Ovary (tissue), 9 donors: ENCODE data around the gene PKN3. TPM values are rescaled to one million over a fixed set of nuclear protein-coding genes. Genes with fewer than 3 reads are reported as not detected.
A peak's percentile ranks its signal among the peaks of the same experiment; 100 is the strongest.

ENCODE experiments used
- DNase-seq, 5 donors: peaks; one replicate each; pipeline ENCODE4 v3.0.0-alpha.2; 2019 to 2020
- H3K27ac ChIP-seq, 2 donors: fragments of 200-600 bp; one replicate each; pipeline versions ENCODE4 v1.5.1 to v1.8.0; 2019 to 2022
- H3K27me3 ChIP-seq: fragments of 200-600 bp; one replicate; pipeline ENCODE4 v1.8.0; 2022
- H3K36me3 ChIP-seq: fragments of 200-600 bp; sonication (generic); one replicate; pipeline ENCODE4 v1.5.1; 2019
- H3K4me1 ChIP-seq: one replicate; pipeline ENCODE4 v1.8.1; 2013; ENCODE audit warnings: mild to moderate bottlenecking, moderate library complexity; ENCODE audit not compliant: insufficient read depth
- H3K4me3 ChIP-seq: fragments of 200-600 bp; sonication (generic); one replicate; pipeline ENCODE4 v1.5.1; 2017
- H3K9me3 ChIP-seq, 2 donors: fragments of 200-600 bp in 1 of 2; sonication (generic) in 1 of 2; one replicate each; pipeline versions ENCODE4 v1.5.1 to v1.8.1; 2013 to 2019; ENCODE audit warnings: mild to moderate bottlenecking in 1 of 2, moderate library complexity in 1 of 2
- CTCF ChIP-seq, 3 donors: fragments of 450-650 bp in 2 of 3; fragments of 200-600 bp in 1 of 3; IDR thresholded peaks; one replicate each; pipeline versions ENCODE4 v1.5.1 to v1.8.0; 2016 to 2022; ENCODE audit warnings: antibody characterized with exemption in 3 of 3, mild to moderate bottlenecking in 1 of 3
- EP300 ChIP-seq: sonication (generic); formaldehyde crosslinking; IDR thresholded peaks from one replicate; pipeline ENCODE4 v1.6.1; 2017; ENCODE audit warnings: antibody characterized with exemption
- POLR2A ChIP-seq: fragments of 450-650 bp; IDR thresholded peaks from one replicate; pipeline ENCODE4 v1.6.1; 2017; ENCODE audit warnings: antibody characterized with exemption, mild to moderate bottlenecking, moderate library complexity
- WGBS, 3 donors: extraction: QIAGEN DNeasy Blood & Tissue Kit in 1 of 3; methylation state at CpG; one replicate each; pipeline versions ENCODE4 v1.1.5 to v1.1.7; 2013 to 2017; 5-methylcytosine and 5-hydroxymethylcytosine counted together
- intact Hi-C, 4 donors: fragments of 100-400 bp; cut with DNase I; formaldehyde crosslinking; loops; one replicate each; pipeline versions ENCODE4 v1.11.0 to v1.15.1; 2022 to 2023
- polyA plus RNA-seq, 2 donors: library from polyadenylated mRNA; stranded (reverse); fragments of 200-250 nt in 1 of 2; fragments of 350-450 nt in 1 of 2; fragmentation: Illumina TruSeq in 1 of 2; extraction: RNeasy Lipid Tissue Mini Kit (QIAGEN cat#74804) in 1 of 2; gene quantifications; one replicate each; pipeline ENCODE4 v1.2.3, GENCODE V29; 2013 to 2014
- total RNA-seq, 7 donors: library from RNA; depleted of rRNA in 2 of 7; stranded (reverse); fragments of >200 nt in 2 of 7; fragmentation: NEBNext Ultra II Directional in 3 of 7; extraction: Animal tissue kit (Norgen Biotek cat#: 25700) in 3 of 7; gene quantifications; one replicate each; pipeline versions ENCODE4 v1.1.0 to v1.2.4, GENCODE V29; 2016 to 2023
- donor health status: DM: no; HTN: no; CAD: no; lungs with moderate emphysema.
- donor health status: DM: no; HTN: no; CAD: no.
- donor health status: Bipolar disorder and iron deficiency.
- donor health status: DM: yes; HTN: yes; CAD: no.
- donor health status: DM: no; HTN: no; CAD: no.
- donor health status: DM: yes; HTN: yes; CAD: no.

PKN3 gene
- total and polyA plus RNA-seq, 9 donors, result 1.3 to 7.6 (median 4.2) TPM

DNA sequence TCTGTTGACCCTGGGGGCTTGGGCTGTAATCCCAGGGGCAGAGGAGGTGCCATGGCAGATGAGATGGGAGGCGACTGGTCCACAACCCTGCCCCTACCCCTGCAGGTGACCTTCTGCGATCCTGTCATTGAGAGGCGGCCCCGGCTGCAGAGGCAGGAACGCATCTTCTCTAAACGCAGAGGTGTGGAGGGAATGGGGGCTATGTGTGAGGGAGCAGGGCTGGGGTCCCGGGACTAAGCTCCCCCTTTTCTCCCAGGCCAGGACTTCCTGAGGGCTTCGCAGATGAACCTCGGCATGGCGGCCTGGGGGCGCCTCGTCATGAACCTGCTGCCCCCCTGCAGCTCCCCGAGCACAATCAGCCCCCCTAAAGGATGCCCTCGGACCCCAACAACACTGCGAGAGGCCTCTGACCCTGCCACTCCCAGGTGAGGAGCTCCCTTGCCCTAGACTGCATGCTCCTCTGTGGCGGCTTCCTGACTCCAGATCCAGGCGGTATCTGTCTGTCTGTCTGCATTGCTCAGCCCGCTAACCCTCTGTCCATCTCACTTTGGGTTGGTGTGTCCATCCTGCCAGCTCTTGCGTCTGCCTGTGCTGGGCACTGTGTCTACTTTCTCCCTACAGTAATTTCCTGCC is 11.8 kb downstream of the PKN3 start:
- WGBS, 3 donors, result 92 to 94% (median 92%) methylated on average over 19 of the region's 19 CpGs
- no peak overlapping the region for H3K27ac ChIP-seq
- H3K27me3 ChIP-seq, result no peaks in the 10 kb centered on the region
- H3K9me3 ChIP-seq, result no peaks in the 10 kb centered on the region
- TF ChIP-seq POLR2A (no peak), CTCF (IDR thresholded peaks at IDR 0.05) (no peak), EP300 (no peak)
- H3K4me3 ChIP-seq, result no peak overlapping the region
- intact Hi-C loops, result no loop called here
- H3K4me1 ChIP-seq, result no peaks in the 10 kb centered on the region
- no peaks in the 10 kb centered on the region for H3K36me3 ChIP-seq
- peak in 2 of 5 donors; percentile 8 to 25 for DNase-seq

DNA sequence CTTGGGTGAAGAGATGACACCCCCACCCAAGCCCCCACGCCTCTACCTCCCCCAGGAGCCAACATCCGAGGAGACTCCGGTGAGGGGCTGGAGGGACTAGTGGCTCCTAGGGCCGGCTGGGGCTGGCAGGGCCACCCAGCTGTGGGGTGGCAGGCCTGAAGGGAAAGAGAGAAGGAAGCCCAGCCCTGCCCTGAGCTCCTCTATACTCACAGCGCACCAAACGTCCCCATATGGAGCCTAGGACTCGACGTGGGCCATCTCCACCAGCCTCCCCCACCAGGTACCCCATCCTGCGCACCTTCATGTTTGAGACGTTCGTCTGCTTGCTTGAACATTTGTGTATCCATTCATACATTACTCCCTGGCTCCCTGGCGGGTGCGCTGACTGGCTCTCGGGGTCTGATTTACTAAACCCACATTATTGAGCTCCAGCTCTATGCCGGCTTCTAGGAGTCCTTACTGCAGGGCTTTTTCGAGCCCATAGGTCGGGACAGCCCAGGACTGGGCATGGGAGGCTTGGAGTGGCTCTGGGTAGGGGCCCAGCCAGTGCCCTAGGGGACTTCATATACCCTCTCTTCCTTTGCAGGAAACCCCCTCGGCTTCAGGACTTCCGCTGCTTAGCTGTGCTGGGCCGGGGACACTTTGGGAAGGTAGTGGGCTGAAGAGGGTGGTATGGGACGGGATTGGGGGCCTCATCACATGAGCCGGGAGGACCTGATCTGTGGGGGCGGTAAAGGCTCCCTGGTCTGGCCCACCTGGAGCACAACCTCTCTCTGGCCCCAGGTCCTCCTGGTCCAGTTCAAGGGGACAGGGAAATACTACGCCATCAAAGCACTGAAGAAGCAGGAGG is 12.5 kb downstream of the PKN3 start:
- intact Hi-C loops, result no loop called here
- DNase-seq, result peak in 2 of 5 donors; percentile 7 to 23
- no peak for TF ChIP-seq EP300
- no peak for TF ChIP-seq POLR2A
- TF ChIP-seq CTCF (IDR thresholded peaks at IDR 0.05), result no peak
- Histone ChIP-seq H3K36me3 (no peaks in the 10 kb centered on the region), H3K27ac (no peak overlapping the region), H3K4me3 (no peak overlapping the region), H3K27me3 (no peaks in the 10 kb centered on the region), H3K9me3 (no peaks in the 10 kb centered on the region), H3K4me1 (no peaks in the 10 kb centered on the region)
- 85 to 87% (median 86%) methylated on average over 24 of the region's 24 CpGs for WGBS, 3 donors

DNA sequence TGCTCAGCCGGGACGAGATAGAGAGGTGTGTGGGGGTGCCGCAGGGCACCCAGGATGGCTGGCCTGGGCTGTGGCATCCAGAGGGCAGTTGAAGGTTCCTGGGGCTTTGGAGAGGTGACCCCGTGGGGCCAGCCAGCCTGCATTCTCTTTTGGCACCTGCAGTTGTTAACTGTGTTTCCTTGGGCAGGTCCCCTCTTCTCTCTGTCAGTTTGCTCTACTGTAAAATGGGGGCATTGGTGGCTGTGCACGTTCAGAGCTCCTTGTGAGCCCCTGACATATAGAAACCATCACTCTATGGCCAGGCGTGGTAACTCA is 13.1 kb downstream of the PKN3 start:
- whole genome bisulfite sequencing, 3 donors, result 81 to 89% (median 82%) methylated on average over 6 of the region's 6 CpGs
- no peak for TF ChIP-seq POLR2A
- no peak for TF ChIP-seq CTCF (IDR thresholded peaks at IDR 0.05)
- no peak for TF ChIP-seq EP300
- peak in 1 of 5 donors; percentile 17 for DNase-seq

GRCh38 chr9:128716581-128717254 is 14.4 kb downstream of the PKN3 start:
- 91 to 92% (median 91%) methylated on average over 7 of the region's 7 CpGs for WGBS, 3 donors
- H3K27me3 ChIP-seq, result no peaks in the 10 kb centered on the region
- H3K4me3 ChIP-seq, result no peak overlapping the region
- H3K4me1 ChIP-seq, result no peaks in the 10 kb centered on the region
- no peaks in the 10 kb centered on the region for H3K36me3 ChIP-seq
- TF ChIP-seq POLR2A (no peak), CTCF (IDR thresholded peaks at IDR 0.05) (no peak), EP300 (no peak)
- no peaks in the 10 kb centered on the region for H3K9me3 ChIP-seq
- no peak overlapping the region for H3K27ac ChIP-seq
- peak in 1 of 5 donors; percentile 24 for DNase-seq
- intact Hi-C loops, result no loop called here

More for the DNA sequence above, 13.1 kb downstream of the PKN3 start:
- Histone ChIP-seq H3K36me3 (no peaks in the 10 kb centered on the region), H3K4me1 (no peaks in the 10 kb centered on the region), H3K27ac (no peak overlapping the region), H3K27me3 (no peaks in the 10 kb centered on the region), H3K9me3 (no peaks in the 10 kb centered on the region), H3K4me3 (no peak overlapping the region)
- intact Hi-C loops, result no loop called here
